Hematopoietic multipotent progenitor cell treated with erythropoietin and hydrocortisone succinate and interleukin-3 and kit ligand, for 6 days (in vitro differentiated cells): ENCODE results near the gene USP54.
A peak's percentile ranks its signal among the peaks of the same experiment; 100 is the strongest.

Source experiments
- DNase-seq: peaks from one replicate; pipeline ENCODE4 v3.0.0-alpha.2; 2015

Gene USP54

GRCh38 chr10:73522263-73522662, 68.9 kb downstream of the USP54 start:
- DNase-seq = no peak

DNA sequence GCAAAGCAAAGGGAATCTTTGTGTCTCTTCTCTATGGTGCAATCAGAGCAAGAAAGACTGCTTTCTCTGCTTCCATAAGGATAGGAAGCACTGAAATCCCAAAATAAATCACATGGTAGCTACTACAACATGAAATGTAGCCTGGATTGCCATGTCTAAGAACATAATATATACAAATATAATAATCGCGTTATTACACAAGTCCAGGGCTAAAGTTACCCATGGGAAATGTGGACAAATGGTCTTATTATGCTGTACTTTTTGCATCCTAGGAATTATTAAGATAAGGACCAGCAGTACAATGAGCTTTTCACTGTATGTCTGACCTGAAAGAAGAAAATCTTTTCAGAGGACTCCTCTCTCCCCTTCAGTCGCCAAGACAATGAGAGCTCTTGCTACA, 71.8 kb downstream of the USP54 start:
- DNase-seq = no peak

DNA sequence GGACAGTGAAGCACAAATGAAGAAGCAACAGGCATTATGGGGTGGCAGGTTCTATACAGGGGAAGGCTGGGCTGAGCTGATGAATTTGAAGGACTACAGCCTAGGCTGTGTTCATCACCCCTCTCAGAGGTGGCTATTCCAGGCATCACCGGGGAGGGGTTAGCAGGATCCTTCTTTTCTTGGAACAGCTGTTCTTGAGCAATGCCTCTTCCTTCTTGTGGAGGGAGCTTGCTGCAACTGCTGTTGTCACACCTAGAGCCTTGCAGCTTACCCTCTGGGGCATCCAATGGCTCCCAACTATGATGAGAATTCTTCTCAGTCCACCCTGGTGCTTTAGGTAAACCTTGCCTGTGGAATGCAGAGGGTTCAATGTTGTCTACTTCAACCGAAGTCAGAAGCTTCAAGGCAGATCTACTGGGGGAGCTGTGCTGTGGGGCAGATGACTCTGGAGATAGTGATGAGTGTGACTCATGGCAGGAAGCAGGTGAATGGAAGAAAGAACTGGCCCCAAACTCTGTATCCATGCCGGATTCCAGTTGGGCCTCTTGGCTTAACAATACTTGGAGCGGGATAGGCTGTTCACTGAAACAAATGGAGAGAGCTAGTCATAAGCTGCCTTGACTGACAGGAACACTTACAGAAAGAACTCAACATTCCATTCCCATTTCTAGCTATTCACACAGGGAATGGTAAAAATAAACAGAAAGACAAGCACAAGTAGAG, 73.8 kb downstream of the USP54 start:
- no peak for DNase-seq

- DNase-seq = no peak
Measured at GRCh38 chr10:73512207-73512743, 78.9 kb downstream of the USP54 start.

DNA sequence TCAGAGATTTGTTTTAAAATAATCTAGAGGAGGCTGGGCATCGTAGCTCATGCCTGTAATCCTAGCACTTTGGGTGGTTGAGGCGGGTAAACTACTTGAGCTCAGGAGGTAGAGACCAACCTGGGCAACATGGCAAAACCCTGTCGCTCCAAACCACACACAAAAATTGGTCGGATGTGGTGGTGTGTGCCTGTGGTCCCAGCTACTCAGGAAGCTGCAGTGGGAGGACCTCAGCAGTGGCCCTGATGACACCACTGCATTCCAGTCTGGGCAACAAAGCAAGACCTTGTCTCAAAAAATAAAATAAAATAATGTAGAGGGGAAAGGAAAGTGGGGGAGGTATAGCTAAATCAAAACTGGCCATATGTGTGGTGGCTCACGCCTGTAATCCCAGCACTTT, 81.4 kb downstream of the USP54 start:
- no peak for DNase-seq

DNA sequence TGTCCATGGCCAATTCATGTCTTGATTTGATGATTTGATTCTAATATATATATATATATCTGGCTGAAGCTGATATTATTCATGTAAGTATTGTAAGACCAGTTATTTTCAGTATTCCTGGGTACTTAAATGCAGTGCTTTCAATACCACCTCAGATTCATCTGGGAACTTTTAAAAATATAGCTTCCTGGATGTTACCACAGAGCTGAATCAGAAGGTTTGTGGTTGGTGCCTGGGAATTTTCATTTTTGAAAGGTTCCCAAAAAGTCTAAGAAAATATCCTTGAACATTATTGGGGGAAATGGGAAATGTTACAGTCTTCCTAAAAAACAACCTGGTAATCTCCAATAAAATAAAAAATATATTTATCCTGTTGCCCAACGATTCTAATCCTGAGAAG, 84.7 kb downstream of the USP54 start:
- DNase-seq = no peak

DNA sequence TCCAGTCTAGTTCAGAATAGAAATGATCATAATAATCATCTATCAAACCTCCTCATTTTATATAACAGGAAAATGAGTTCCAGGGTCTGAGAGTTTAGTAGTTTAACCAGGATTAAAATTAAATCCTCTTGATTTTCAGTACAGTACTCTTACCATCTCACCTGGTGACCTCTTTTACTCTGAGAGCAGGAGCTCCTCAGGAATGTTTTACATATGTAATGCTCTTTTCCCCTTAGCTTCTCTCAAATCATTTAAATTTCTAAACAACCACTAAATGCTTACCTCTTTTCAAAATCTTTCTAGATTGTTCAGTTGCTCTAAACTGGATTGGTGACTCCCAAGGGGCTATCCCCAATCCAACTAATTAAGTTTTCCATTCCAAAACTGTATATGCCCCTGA, 85.1 kb downstream of the USP54 start:
- no peak for DNase-seq

DNA sequence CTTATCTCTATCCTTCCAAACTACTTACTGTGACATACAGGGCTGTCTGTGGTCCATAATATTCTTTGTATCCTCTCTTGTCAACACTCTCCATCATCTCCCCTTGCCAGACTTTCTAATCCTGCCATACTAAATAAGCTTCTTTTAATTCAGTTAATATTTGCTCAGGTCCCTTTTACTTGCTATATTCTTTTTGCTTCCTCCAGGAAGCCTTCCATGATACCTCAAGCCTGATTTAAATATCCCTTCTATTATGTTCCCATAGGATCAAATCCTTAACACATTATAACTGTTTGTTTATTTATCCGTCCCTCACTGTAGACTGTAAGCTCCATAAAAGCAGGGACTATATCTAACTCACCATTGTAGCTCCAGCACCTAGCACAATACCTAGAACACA, 88.1 kb downstream of the USP54 start:
- DNase-seq = no peak

GRCh38 chr10:73501651-73502050, 89.5 kb downstream of the USP54 start:
- DNase-seq = peak; percentile 51

DNA sequence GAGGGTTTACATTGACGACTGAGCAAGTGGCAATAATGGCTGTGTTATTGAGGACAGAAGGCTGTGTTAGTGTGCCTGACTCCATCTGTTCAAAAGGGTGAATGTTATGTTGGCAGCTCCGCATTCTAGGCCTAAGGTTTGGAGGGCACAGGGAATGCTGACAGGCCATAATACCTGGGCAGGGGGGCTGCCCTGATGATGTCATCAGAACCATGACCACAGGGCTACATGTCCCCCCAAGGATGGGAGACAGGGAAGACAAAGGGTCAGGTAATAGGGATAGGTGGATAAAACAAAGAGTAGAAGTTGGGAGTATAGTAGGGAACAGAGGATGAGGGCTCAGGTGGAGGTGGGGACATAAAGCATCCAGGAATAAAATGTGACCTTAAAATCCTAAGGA, 93.5 kb downstream of the USP54 start:
- no peak for DNase-seq

DNA sequence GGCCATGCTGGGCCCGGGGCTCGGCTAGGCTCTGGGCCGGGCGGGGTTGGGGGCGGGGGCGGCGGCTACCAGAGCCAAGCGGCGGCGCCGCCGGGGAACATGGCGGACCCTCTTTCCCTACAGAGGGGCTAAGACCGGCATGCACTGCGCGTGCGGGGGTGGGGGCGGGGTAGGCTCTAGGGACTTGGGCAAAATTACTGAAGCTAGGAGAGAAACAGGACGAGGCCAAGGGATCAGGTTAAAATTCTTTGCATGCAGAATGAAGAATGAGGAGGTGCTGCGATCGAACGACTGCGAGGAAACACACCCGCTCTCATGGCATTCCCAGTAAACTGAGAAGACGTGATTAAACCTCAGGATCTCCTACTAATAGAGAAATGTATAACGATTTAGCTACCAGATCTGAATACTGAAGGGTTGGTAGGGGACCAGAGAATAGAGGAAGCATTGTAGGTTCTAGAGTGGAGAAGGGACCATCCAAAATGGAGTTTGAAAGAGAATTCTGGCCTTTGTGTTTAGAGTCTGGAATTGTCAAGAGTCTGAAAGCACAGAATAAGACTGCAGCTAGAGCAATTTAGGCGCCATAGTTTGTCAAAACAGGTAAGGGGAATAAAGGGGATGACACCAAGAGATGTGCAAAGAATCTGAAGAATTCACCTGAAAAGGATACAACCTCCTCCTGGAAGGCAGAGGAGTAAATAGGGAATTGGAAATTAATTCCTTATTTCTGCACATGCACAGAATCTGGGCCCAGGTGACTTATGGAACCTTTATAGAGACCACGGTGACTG, 95.1 kb downstream of the USP54 start, which contains the start of gene PPP3CB:
PPP3CB (minus strand) TSS at position 141 of the 791 bp plus-strand sequence; CDS start at position 6, 135 bp downstream.
- peak; percentile 98 for DNase-seq

DNA sequence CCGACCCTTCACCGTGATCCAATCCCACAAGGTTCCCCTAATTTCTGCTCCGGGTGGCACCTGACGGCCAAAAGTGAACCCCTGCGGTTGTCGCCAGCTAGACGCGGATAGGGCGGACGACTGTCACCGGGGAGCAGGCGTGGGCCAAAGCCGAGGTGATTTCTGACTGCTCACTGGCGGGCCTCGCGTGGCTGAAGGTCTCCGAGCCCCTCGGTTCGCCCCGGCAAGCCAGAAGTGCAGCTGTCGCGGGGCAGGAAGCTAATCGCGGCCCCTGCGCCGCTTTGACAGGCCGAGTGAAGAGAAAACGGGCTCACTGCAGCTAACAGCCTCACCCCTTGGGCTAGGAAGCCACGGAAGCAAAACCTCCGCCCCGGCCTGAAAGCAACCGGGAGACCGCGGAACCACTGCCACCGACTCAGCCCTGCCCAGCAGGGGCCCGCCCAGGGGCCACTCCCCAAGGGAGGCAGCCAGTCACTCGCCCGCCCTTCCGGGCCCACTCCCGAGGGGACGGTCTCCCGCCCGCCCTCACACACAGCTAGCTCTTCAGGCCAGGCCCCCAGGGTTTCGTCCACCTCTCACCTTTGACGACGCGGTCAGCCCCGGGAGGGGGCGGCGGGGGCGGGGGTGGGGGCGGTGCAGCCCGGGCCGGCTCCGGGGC, 95.8 kb downstream of the USP54 start:
- DNase-seq = peak; percentile 95

DNA sequence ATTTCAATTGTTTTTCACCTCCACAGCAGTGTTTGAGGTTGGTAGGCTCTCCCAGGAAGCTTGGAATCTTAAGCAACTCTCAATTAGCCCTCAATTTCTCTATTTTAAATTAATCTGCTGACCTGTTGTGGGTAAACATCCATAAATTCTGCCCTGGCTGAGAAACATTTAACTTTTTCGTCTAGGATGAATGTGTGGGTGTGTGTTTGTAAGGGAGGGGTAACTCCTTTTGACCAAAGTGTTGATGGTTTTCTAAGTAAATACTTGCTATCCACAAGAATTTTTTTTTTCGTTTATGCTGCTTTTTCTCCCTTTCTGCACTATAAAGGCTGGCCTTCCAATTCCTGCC, 96.3 kb downstream of the USP54 start:
- DNase-seq = no peak

DNA sequence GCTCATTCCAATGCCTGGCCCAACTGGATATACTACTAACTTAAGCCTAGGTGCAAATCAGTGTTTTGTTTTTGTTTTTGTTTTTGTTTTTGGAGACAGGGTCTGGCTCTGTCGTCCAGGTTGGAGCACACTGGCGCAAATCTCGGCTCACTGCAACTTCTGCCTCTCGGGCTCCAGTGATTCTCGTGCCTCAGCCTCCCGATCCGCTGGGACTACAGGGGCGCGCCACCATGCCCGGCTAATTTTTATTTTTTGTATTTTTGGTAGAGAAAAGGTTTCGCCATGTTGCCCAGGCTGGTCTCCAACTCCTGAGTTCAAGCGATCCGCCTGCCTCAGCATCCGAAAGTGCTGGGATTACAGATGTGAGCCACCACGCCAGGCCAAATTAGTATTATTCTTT, 96.9 kb downstream of the USP54 start:
- no peak for DNase-seq

DNA sequence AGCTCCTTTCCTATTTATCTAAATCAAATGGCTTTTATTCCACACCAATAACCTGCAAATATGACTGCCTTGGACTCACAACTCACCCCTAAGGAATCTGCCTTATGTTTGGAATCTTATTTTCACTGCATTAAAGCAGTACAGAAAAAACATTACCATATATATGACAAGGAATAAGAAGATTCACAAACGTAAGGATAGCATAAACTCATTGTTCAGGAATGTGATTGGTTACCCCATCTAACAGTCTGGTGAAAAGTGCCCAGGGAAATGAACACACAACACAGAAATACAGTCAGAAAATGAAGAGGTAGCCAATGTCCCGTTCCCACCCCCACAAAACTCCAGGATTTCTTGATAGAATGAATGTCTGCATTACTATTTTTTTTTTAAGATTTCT, 97.4 kb downstream of the USP54 start:
- DNase-seq = no peak

DNA sequence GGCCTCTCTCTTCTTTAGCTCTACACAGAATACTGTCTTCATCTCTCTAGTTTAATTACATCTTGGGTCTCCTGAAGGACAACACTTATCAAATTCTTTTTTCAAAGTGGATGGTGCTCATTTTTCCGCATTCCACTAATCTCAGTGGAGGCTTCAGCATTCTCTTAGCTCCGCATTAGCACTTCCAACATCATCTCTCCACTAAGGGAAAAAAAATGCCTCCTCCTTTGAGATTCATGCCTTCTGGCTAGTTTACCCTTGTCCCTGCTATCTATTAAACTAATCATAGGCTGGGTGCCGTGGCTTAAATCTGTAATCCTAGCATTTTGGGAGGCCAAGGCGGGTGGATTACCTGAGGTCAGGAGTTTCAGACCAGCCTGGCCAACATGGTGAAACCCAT, 104.5 kb downstream of the USP54 start:
- DNase-seq = no peak

- DNase-seq = peak; percentile 43
Measured at GRCh38 chr10:73485320-73485719, 105.8 kb downstream of the USP54 start.

DNA sequence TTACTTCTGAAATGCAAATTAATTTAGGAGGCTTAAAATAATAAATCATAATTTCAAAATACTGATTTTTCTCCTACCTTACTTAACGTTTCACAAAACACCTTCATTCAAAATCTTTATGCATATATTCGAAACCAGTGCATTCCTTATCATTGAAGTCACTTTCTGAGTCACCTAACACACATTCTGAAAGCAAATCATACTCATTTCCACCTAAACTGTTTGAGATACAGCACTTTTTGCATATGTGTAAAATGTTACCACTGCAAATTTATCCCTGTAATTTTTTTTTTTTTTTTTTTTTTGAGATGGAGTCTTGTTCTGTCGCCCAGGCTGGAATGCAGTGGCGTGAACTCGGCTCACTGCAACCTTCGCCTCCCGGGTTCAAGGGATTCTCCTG, 111.0 kb downstream of the USP54 start:
- no peak for DNase-seq

DNA sequence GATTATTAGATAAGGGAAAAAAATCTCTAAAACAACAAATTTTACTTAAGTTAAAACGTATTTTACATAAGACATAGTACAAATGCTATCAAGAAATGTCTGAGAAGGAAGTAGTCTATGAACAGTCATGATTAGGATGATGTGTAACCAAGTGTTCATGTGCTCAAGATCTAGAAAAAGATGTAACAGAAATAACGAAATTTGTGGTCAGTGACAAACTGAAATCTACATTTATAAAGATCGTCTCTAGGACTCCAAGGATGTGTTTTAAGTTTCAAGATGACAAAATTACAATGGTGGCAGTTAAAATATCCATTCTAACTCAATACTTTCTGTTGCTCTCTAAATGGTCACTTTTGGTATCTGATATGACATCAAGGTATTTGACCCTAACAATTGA, 112.5 kb downstream of the USP54 start:
- peak; percentile 77 for DNase-seq

GRCh38 chr10:73471226-73471625, 119.9 kb downstream of the USP54 start:
- DNase-seq = no peak

GRCh38 chr10:73469579-73469978, 121.6 kb downstream of the USP54 start:
- DNase-seq = no peak

GRCh38 chr10:73467206-73467605, 123.9 kb downstream of the USP54 start:
- peak; percentile 47 for DNase-seq

DNA sequence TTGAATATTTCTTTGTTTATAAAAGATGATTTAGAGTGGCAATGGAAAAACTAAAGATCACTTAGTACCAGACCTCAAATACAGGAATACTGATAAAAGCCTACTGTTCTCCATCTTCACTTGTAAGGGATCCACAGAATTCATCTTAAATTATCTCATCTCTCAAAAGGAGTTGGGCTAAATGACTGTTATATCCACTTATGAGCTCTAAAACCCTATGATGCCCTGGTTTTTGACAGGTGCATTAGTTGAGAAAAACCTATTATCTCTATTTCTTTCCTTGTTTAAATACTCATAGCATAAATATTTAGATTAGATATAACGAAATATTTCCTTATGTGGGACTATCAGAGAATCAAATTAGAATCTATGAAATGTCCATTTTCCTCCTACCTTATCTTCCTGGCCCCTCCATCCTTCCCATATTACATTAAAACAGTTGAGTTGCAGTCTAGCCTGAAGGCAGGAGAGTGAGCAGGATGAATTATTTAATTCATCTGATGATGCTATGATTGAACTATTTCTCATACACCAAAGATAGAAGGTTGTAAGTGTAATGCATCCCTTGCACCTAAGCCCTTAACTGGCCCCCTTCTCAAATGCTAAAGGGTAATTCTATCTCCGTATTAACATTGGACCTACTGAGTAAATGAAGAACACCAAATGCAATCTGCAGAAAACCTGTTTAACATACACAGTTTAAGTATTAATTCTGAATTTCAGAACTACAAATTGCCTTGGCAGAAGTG, 125.0 kb downstream of the USP54 start:
- DNase-seq = no peak
